ENCODE measurements around the gene ISM1.

The ISM1 gene

DNA sequence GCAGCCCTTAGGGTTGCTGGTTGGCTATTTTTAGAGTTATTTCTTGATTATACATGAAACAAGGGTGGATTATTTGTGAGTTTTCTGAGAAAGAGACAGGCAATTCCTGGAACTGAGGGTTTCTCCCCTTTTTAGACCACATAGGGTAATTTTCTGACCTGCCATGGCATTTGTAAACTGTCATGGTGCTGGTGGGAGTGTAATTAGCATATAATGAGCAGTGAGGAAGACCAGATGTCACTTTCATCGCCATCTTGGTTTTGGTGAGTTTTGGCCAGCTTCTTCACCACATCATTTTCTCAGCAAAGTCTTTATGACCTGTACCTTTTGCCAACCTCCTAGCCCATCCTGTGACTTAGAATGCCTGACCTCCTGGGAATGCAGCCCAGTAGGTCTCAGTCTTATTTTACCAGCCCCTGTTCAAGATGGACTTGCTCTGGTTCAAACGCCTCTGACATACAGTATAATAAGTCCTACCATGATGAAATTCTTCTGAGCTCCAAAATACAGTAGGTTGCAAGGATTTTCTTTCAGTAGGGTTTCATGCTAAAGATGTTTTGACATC, 117.1 kb downstream of the ISM1 start:
- no peak for DNase-seq (ENCODE audit: low read depth)
- TF ChIP-seq, protein P1, sequence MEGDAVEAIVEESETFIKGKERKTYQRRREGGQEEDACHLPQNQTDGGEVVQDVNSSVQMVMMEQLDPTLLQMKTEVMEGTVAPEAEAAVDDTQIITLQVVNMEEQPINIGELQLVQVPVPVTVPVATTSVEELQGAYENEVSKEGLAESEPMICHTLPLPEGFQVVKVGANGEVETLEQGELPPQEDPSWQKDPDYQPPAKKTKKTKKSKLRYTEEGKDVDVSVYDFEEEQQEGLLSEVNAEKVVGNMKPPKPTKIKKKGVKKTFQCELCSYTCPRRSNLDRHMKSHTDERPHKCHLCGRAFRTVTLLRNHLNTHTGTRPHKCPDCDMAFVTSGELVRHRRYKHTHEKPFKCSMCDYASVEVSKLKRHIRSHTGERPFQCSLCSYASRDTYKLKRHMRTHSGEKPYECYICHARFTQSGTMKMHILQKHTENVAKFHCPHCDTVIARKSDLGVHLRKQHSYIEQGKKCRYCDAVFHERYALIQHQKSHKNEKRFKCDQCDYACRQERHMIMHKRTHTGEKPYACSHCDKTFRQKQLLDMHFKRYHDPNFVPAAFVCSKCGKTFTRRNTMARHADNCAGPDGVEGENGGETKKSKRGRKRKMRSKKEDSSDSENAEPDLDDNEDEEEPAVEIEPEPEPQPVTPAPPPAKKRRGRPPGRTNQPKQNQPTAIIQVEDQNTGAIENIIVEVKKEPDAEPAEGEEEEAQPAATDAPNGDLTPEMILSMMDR (IDR thresholded peaks at IDR 0.05; ENCODE audit: insufficient read depth, low read depth, low read length, missing control alignments), result no peak
- H3K4me3 ChIP-seq (ENCODE audit: low read length), result no peak overlapping the region

DNA sequence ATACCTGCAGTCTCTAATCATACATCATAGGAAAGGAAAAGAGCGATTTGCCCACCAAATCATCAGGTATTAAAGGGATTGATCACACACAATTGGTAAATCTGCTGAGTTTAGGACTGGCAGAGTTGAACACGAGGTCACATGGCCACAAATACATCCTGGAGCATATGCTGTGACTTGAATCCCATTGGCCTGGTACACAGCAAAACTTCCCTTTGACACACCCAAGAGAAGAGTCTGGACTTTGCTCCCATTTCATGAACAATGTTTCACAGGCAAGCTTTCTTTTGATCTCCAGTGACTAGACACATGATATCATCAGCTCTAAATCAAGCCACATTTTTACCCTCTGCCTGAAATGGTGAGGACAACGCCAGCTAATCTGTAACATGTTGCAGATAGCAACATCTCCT, 117.9 kb downstream of the ISM1 start:
- H3K4me3 ChIP-seq (ENCODE audit: low read length), result no peak overlapping the region
- DNase-seq (ENCODE audit: low read depth), result no peak
- TF ChIP-seq, protein P1 (IDR thresholded peaks at IDR 0.05; ENCODE audit: insufficient read depth, low read depth, low read length, missing control alignments), result no peak

DNA sequence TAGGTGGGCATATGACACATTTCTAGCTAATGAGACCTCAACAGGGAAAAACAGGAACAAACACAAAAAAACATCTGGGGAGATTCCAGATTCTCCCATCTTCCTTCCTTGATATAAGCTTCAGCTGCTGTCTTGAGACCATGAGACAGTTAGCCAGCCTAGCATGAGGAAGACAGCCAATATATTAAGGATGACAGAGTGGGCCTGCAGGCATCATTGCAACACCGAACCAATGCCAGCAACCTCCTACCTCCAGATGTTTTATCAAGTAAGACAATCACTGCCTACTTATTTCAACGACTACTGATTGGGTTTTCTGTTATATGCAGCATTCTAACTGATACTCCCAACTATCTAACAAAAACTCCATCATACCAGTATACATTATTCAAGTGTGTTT, 119.0 kb downstream of the ISM1 start:
- peak; percentile 80 for DNase-seq (ENCODE audit: low read depth)
- H3K4me3 ChIP-seq (ENCODE audit: low read length), result no peak overlapping the region
- TF ChIP-seq, protein P1 (IDR thresholded peaks at IDR 0.05; ENCODE audit: insufficient read depth, low read depth, low read length, missing control alignments), result no peak

DNA sequence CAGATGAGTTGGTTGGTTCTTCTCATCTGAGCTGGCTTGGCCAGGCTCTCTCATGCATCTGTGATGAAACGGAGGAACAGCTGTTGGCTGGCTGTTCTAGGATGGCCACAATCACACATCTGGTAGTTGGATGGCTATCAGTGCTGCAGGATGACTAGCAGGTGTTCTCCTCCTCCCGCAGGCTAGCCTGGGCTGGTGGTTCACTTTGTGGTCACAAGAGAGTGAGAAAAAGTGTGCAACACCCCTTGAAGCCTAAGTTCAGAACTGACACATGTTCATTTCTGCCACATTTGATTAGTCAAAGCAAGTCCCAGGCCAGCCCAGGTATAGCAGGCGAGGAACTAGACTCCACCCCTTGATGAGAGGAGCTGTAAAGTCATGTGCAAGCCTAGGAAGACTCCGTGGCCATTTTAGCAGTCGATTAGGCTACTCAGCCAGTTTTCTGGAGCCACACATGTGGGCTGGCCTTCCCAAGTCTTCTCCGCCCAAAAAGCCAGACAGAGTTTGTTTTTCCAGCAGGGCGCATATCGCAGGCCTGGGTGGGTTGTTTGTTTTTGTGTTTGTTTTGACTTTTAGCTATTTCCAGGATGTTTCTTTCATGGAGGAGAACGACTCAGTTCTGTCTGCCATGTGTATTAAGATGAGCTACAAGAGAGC, 120.8 kb downstream of the ISM1 start:
- TF ChIP-seq, protein P1 (IDR thresholded peaks at IDR 0.05; ENCODE audit: insufficient read depth, low read depth, low read length, missing control alignments), result no peak

DNA sequence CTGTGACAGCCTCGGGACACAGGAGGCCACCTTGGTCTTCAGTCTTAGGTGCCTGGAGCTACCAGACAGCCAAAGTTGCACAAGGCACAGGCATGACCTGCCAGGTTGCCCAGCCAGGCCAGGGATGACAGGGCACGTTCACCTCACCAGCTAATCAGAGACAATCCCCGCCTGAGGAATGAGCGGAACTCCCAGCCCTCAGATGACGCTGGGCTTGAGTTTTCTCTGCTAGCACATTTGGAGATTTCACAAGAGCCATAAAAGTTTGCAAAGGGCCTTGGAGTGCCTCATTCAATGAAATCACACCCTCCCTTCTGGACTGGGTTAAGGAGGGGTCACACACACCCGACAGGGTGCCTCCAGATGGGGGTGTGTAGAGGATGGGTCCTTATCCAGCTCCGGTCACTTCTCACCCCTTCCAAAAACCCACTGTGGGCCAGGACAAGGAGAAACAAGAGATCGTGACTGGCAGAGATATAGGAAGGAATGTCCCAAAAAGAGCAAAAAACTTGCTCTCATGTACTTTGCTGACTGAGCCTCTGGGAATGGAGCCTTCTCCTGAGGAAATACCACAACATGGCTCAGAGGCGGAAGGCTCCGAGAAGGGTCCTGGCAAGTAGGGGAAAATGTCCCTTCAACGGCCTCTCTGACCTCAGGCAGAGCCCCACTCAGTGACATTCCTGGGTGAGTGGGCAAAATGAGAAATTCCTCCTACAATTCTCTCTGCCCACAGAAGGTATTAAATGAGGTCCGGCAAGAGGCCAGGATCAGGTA, 121.6 kb downstream of the ISM1 start:
- no peak overlapping the region for H3K4me3 ChIP-seq (ENCODE audit: low read length)
- DNase-seq (ENCODE audit: low read depth), result peak; percentile 18
- TF ChIP-seq, protein P1 (IDR thresholded peaks at IDR 0.05; ENCODE audit: insufficient read depth, low read depth, low read length, missing control alignments), result no peak

More for the DNA sequence above, 120.8 kb downstream of the ISM1 start:
- no peak for DNase-seq (ENCODE audit: low read depth)
- no peak overlapping the region for H3K4me3 ChIP-seq (ENCODE audit: low read length)

DNA sequence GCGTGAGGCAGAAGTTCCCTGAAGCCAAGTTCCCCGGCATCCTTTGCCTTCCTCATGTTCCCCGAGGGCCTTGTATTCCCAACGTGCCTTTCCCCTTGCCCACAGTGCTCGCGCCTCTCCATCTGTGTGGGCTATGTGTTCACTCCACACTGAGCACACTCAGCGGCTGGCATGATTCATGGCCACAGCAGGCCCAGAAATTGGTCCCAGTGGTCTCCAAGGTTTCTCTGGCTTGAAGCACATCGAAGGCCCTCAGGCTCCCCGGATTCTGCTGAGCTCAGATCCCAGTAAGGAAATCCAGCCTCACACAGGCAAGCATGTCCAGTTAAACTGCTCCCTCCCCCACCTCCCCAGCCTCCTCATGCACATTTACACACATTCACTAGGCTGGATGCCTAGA, 123.6 kb downstream of the ISM1 start:
- TF ChIP-seq, protein P1 (IDR thresholded peaks at IDR 0.05; ENCODE audit: insufficient read depth, low read depth, low read length, missing control alignments), result no peak
- DNase-seq (ENCODE audit: low read depth), result no peak
- no peak overlapping the region for H3K4me3 ChIP-seq (ENCODE audit: low read length)

All from epithelial cell of esophagus (primary cell).